Measurements from ENCODE around the gene MAP2K3. TPM values are rescaled to one million over a fixed set of nuclear protein-coding genes. Genes with fewer than 3 reads are reported as not detected.
A peak's percentile ranks its signal among the peaks of the same experiment; 100 is the strongest.

Gene MAP2K3
- total RNA-seq, 1 donor from 2014 or later: 294 TPM

DNA sequence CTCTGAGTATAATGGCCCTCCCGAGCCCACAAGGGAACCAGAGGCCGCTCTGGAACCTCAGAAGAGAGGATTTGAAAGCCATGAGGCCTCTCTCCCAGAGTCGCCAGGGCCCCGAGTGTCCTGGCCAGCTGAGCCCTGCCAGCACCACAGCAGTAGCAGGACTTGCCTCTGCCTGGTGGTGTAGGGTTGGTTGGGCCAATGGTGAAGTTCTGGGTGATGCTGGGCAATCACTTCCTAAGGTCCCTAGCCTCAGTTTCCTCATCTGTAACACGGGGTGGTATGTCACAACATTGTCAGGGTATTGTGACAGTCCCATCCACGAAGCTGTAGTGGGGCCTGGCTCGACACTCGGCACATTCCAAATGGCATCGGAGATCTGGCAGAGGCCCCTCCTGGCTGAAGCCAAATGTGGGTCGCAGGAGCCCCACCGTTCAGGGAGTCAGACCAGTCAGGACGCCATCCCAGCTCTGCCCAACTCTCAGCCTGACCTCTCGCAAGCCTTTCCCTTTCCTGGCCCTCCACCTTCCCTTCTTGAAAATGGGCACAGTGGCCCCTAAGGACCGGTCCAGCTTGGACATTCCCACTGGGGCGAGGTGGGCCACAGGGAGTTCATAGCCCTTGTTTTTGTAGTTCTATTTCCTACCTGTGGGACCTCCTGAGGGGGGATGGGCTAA is 33.0 kb upstream of the MAP2K3 start:
- Histone ChIP-seq H3K36me3 (no peaks in the 10 kb centered on the region), H3K4me3 (peak overlapping the region; percentile 50 to 86), H3K27ac (peak overlapping the region; percentile 76 to 77), H3K27me3 (no peaks in the 10 kb centered on the region), H3K9me3 (no peaks in the 10 kb centered on the region), H3K4me1 (peaks cover 16 to 27% of the 10 kb centered on the region in 2 donors)
- DNase-seq (ENCODE audit: low spot score in 2 of 2): no peak
- intact Hi-C loops (cut with DNase I): loop anchor here (2.0 to 10.0 kb wide), 4 partner anchors 63 to 207 kb away; partner anchors contain the start of genes DHRS7B and USP22
- TF ChIP-seq, protein P1, sequence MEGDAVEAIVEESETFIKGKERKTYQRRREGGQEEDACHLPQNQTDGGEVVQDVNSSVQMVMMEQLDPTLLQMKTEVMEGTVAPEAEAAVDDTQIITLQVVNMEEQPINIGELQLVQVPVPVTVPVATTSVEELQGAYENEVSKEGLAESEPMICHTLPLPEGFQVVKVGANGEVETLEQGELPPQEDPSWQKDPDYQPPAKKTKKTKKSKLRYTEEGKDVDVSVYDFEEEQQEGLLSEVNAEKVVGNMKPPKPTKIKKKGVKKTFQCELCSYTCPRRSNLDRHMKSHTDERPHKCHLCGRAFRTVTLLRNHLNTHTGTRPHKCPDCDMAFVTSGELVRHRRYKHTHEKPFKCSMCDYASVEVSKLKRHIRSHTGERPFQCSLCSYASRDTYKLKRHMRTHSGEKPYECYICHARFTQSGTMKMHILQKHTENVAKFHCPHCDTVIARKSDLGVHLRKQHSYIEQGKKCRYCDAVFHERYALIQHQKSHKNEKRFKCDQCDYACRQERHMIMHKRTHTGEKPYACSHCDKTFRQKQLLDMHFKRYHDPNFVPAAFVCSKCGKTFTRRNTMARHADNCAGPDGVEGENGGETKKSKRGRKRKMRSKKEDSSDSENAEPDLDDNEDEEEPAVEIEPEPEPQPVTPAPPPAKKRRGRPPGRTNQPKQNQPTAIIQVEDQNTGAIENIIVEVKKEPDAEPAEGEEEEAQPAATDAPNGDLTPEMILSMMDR (IDR thresholded peaks at IDR 0.05): no peak

DNA sequence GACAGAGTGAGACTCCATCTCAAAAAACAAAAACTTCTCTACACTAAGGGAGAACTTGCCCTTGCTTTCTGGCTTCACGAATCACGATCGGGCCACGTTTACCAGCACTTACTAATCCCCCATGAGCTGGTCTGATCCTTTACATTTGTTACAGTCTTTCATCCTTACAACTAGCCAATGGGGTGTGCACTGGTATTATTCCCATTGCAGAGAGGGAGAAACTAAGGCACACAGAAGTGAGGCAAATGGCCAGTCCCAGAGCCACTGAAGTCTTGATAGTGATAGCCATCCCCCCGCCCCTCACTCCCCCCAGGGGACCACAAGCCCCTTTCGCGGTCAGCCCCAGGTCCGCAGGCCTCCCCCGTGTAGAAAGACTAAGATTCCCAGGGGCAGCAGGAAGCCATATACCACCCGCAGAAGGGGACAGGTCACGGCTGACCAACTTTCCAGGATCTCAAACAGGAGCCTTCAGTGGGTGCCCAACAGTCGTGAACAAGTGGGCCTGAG is 32.2 kb upstream of the MAP2K3 start:
- no peak for DNase-seq (ENCODE audit: low spot score in 2 of 2)
- intact Hi-C loops (cut with DNase I): loop anchor here (2.0 to 10.0 kb wide), 4 partner anchors 62 to 208 kb away; partner anchors contain the start of genes DHRS7B and USP22

DNA sequence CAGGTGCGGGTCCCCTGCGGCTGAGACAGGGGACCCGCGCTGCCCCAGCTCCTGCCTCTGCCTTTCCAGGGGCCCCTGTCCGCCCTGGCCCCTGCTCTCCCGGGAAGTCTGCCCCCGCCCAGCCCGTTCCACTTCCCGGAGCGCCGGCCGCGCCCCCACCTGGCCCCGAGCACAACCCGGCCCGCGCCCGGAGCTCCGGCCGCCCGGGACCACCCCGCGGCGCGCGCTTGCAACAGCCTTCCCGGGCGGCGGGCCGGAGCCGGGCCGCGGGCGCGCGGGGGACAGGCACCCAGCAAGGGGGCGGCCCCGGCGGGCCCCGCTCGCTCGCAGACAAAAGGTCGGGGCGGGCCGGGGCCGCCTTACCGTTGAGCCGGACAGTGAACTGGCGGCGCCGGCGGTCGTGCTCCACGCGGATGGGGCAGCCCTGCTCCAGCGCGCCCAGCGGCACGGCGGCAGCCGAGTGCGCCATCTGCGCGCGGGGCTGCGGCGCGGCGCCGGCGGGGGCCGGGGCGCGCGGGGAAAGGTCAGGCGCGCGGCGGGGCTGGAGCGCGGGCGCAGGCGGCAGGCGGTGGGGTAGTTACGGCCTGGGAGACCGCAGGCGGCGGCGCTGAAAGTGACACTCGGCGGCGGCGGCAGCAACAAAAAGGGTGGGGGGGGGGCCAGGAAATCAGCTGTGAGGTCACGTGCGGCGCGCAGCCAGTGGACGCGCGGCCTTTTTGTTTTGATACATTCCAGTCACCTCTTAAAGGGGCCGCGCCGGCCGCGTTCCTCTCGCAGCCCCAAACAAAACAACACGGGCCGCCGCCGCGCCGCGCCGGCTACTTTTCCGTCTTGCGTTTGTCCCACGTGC is 31.5 kb upstream of the MAP2K3 start, which contains the start of gene NATD1:
Gene NATD1, minus strand, starts transcription at position 615 of the 850 bp plus-strand sequence. Its CDS starts 146 bp downstream, at position 469.
- peaks cover 16 to 27% of the 10 kb centered on the region in 2 donors for H3K4me1 ChIP-seq
- no peaks in the 10 kb centered on the region for H3K36me3 ChIP-seq
- peak within 1 kb of the TSS; percentile 50 to 86 for H3K4me3 ChIP-seq
- H3K27ac ChIP-seq: peak within 1 kb of the TSS; percentile 43 to 77
- no peaks in the 10 kb centered on the region for H3K27me3 ChIP-seq
- no peaks in the 10 kb centered on the region for H3K9me3 ChIP-seq
- TF ChIP-seq, protein P1 (IDR thresholded peaks at IDR 0.05): peak in 1 of 3 experiments; percentile 15
- DNase-seq (ENCODE audit: low spot score in 2 of 2): peak; percentile 63 to 94
- intact Hi-C loops (cut with DNase I): loop anchor here (1.0 to 10.0 kb wide), 6 partner anchors 22 to 208 kb away; partner anchors contain the start of genes DHRS7B, TMEM11 and USP22

More for the DNA sequence above, 32.2 kb upstream of the MAP2K3 start:
- TF ChIP-seq, protein P1 (IDR thresholded peaks at IDR 0.05): no peak
- Histone ChIP-seq H3K4me1 (peaks cover 16 to 27% of the 10 kb centered on the region in 2 donors), H3K9me3 (no peaks in the 10 kb centered on the region), H3K27ac (peak overlapping the region; percentile 76 to 77), H3K27me3 (no peaks in the 10 kb centered on the region), H3K4me3 (peak overlapping the region; percentile 50 to 86), H3K36me3 (no peaks in the 10 kb centered on the region)

DNA sequence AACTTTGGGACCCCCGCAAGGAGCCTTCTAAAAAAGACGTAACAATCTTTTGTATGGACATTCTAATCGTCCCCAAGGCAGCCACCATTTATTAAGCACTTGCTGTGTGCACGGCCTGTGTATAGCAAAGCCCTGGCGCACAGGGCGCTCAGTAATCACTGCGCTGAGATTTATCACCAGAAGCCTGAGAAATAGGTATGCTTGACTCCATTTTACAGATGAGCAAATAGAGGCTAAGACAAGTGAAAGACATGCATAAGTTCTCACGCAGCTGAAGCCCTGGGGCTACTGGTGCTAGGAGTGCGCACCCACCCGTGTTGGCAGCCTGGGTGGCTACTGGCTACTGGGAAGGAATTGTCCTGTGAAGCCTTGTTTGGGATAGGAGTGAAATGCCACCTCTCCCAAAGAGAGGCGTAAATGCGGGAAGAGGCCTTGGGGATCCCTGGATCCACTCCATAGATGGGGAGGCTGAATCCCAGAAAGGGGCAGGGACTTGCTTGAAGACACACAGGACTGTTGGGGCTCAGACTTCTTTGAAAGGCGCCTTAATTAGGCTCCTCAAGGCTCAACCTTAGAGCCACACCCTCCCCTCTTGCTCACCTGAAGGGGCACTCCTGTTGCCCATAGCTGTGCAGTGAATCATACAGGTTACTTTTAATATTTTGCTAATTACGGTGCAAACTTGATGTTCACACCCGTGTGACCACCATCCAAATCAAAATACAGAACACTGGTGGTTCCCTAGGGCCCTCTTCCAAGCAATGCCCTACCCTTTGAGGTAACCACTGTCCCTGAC is 30.7 kb upstream of the MAP2K3 start:
- intact Hi-C loops (cut with DNase I): loop anchor here (1.0 to 10.0 kb wide), 6 partner anchors 21 to 209 kb away; partner anchors contain the start of genes DHRS7B, TMEM11 and USP22
- peak overlapping the region; percentile 43 to 59 for H3K27ac ChIP-seq
- peak overlapping the region; percentile 50 to 86 for H3K4me3 ChIP-seq
- DNase-seq (ENCODE audit: low spot score in 2 of 2): no peak
- no peaks in the 10 kb centered on the region for H3K27me3 ChIP-seq
- no peaks in the 10 kb centered on the region for H3K9me3 ChIP-seq
- H3K36me3 ChIP-seq: no peaks in the 10 kb centered on the region
- TF ChIP-seq, protein P1 (IDR thresholded peaks at IDR 0.05): no peak
- H3K4me1 ChIP-seq: peaks cover 16 to 27% of the 10 kb centered on the region in 2 donors

Measured in ascending aorta (tissue), 2 donors.